SU-DHL-6 (cell line): ENCODE data around the gene RSBN1L.

ENCODE experiments used
- CTCF ChIP-seq: fragments of 200-600 bp; sonication (generic); IDR thresholded peaks from one replicate; pipeline ENCODE4 v1.5.1; 2017; ENCODE audit warnings: antibody characterized with exemption, mild to moderate bottlenecking, low read length, moderate library complexity; ENCODE audit not compliant: insufficient read depth, poor library complexity, severe bottlenecking
- EZH2phosphoT487 ChIP-seq: fragments of 200-600 bp; sonication (generic), shearing (Covaris generic); conservative IDR thresholded peaks from 2 replicates; pipeline ENCODE4 v1.6.1; 2018; ENCODE audit warnings: mild to moderate bottlenecking, antibody characterized with exemption, low read length, moderate library complexity, mixed read lengths

- TF ChIP-seq CTCF (peak; percentile 79), EZH2phosphoT487 (no peak)
Measured at GRCh38 chr7:77759294-77759889, 63.1 kb downstream of the RSBN1L start.
